Immature natural killer cell (primary cell): ENCODE measurements around the gene SRSF2. TPM values are rescaled to one million over a fixed set of nuclear protein-coding genes. Genes with fewer than 3 reads are reported as not detected.
A peak's percentile ranks its signal among the peaks of the same experiment; 100 is the strongest.
"Not testable (repeated sequence)": the region's sequence is repeated elsewhere in the genome, so short reads cannot be mapped to it uniquely, and the experiment has no call there.

Experiments used
- DNase-seq, 3 donors: peaks; one replicate each; pipeline ENCODE4 v3.0.0; 2022; ENCODE audit warnings: mixed read lengths in 1 of 3
- H3K27ac Mint-ChIP-seq, 6 donors: one replicate each; pipeline ENCODE4 v1.8.0; 2020; ENCODE audit warnings: mixed read lengths in 6 of 6, mild to moderate bottlenecking in 5 of 6, inconsistent platforms in 4 of 6, moderate library complexity in 3 of 6
- H3K27me3 Mint-ChIP-seq, 3 donors: one replicate each; pipeline ENCODE4 v1.8.0; 2020 to 2021; ENCODE audit warnings: low read depth in 3 of 3, mild to moderate bottlenecking in 3 of 3, mixed read lengths in 3 of 3, moderate library complexity in 3 of 3, inconsistent platforms in 1 of 3
- H3K36me3 Mint-ChIP-seq, 3 donors: one replicate each; pipeline ENCODE4 v1.8.0; 2020; ENCODE audit warnings: mixed read lengths in 3 of 3, inconsistent platforms in 2 of 3, mild to moderate bottlenecking in 2 of 3
- H3K4me1 Mint-ChIP-seq, 2 donors: one replicate each; pipeline ENCODE4 v1.8.0; 2020; ENCODE audit warnings: inconsistent platforms in 2 of 2, mild to moderate bottlenecking in 2 of 2, mixed read lengths in 2 of 2, moderate library complexity in 1 of 2
- H3K4me3 Mint-ChIP-seq, 5 donors: one replicate each; pipeline ENCODE4 v1.8.0; 2020; ENCODE audit warnings: mild to moderate bottlenecking in 5 of 5, mixed read lengths in 5 of 5, inconsistent platforms in 3 of 5, moderate library complexity in 3 of 5
- H3K9me3 Mint-ChIP-seq, 6 donors: one replicate each; pipeline ENCODE4 v1.8.0; 2020; ENCODE audit warnings: mild to moderate bottlenecking in 6 of 6, mixed read lengths in 6 of 6, inconsistent platforms in 4 of 6, moderate library complexity in 3 of 6
- polyA plus RNA-seq, 3 donors: library from polyadenylated mRNA; unstranded; fragments of 300-500 nt; fragmentation: Illumina TruSeq; gene quantifications; one replicate each; pipeline ENCODE4 v1.2.3, GENCODE V29; 2021

The SRSF2 gene
- polyA plus RNA-seq, 3 donors from 2014 or later = 100.0 to 134 (median 125) TPM

GRCh38 chr17:76734080-76734840 is 2.9 kb downstream of the SRSF2 start:
- Mint-ChIP-seq H3K9me3 (no peaks in the 10 kb centered on the region), H3K27me3 (peaks cover 21 to 36% (median 30%) of the 10 kb centered on the region in 3 donors), H3K4me3 (peak overlapping the region; percentile 86 to 96 (median 95)), H3K36me3 (peaks cover 17 to 36% (median 17%) of the 10 kb centered on the region in 3 donors), H3K4me1 (peaks cover 56 to 71% of the 10 kb centered on the region in 2 donors), H3K27ac (peak overlapping the region; percentile 89 to 99 (median 97))
- DNase-seq = no peak

DNA sequence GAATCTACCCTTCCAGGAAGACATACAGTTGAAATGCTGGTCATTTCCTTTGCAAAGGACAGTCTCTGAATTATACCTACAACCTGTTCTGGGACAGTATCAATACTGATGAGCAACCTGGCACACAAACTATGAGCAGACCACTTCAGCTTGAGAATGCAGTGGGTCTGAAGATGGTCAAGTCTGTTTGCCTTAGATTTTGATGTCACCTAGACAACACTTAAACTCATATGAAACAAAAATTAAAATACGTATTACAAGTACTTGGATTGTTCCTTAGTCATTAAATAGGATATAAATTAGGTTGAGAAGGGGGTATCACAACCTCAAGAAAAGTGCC is 3.5 kb downstream of the SRSF2 start:
- no peak for DNase-seq
- Mint-ChIP-seq H3K4me3 (peak overlapping the region in 3 of 5 donors; percentile 86 to 95 (median 95)), H3K4me1 (peaks cover 54 to 67% of the 10 kb centered on the region in 2 donors), H3K27ac (peak overlapping the region; percentile 73 to 99 (median 97)), H3K36me3 (peaks cover 17 to 36% (median 17%) of the 10 kb centered on the region in 3 donors), H3K27me3 (peaks cover 21 to 33% (median 31%) of the 10 kb centered on the region in 3 donors), H3K9me3 (no peaks in the 10 kb centered on the region)

- peaks cover 17 to 36% (median 17%) of the 10 kb centered on the region in 3 donors for H3K36me3 Mint-ChIP-seq
These were observed 4.2 kb downstream of the SRSF2 start for GRCh38 chr17:76732734-76733617.

GRCh38 chr17:76731800-76732733 is 5.1 kb downstream of the SRSF2 start:
- H3K36me3 Mint-ChIP-seq = peaks cover 17 to 39% (median 17%) of the 10 kb centered on the region in 3 donors
- peaks cover 20 to 32% (median 25%) of the 10 kb centered on the region in 3 donors for H3K27me3 Mint-ChIP-seq
- peak overlapping the region; percentile 37 to 80 (median 68) for H3K27ac Mint-ChIP-seq
- not testable (repeated sequence) for H3K4me3 Mint-ChIP-seq, H3K9me3 Mint-ChIP-seq, DNase-seq
- peaks cover 61 to 69% of the 10 kb centered on the region in 2 donors for H3K4me1 Mint-ChIP-seq

More at GRCh38 chr17:76732734-76733617, 4.2 kb downstream of the SRSF2 start:
- DNase-seq = no peak
- Mint-ChIP-seq H3K4me3 (peak overlapping the region in 2 of 5 donors; percentile 2 to 44), H3K4me1 (peaks cover 54 to 63% of the 10 kb centered on the region in 2 donors), H3K9me3 (no peaks in the 10 kb centered on the region), H3K27me3 (peaks cover 23 to 29% (median 26%) of the 10 kb centered on the region in 3 donors), H3K27ac (peak overlapping the region; percentile 43 to 99 (median 87))

GRCh38 chr17:76727745-76728456 is 9.2 kb downstream of the SRSF2 start:
- Mint-ChIP-seq H3K4me1 (peaks cover 49 to 52% of the 10 kb centered on the region in 2 donors), H3K4me3 (peak overlapping the region; percentile 89 to 98 (median 97)), H3K27ac (peak overlapping the region; percentile 96 to 100 (median 99)), H3K36me3 (peaks cover 3 to 12% (median 12%) of the 10 kb centered on the region in 3 donors), H3K27me3 (peaks cover 28 to 30% (median 29%) of the 10 kb centered on the region in 3 donors), H3K9me3 (no peaks in the 10 kb centered on the region)
- DNase-seq = peak in 2 of 3 donors; percentile 48 to 52

- Mint-ChIP-seq H3K27me3 (peaks cover 28 to 32% (median 31%) of the 10 kb centered on the region in 3 donors), H3K36me3 (peaks cover 3 to 15% (median 13%) of the 10 kb centered on the region in 3 donors), H3K27ac (peak within 1 kb of the TSS; percentile 98 to 100 (median 99)), H3K4me1 (peaks cover 48 to 52% of the 10 kb centered on the region in 2 donors), H3K4me3 (peak within 1 kb of the TSS; percentile 89 to 98 (median 97)), H3K9me3 (no peaks in the 10 kb centered on the region)
- peak in 1 of 3 donors; percentile 93 for DNase-seq
These were observed 10.1 kb downstream of the SRSF2 start, which contains the start of gene METTL23 for GRCh38 chr17:76726776-76727718. TSS of gene METTL23 (plus strand) at chr17:76726839. CDS start at chr17:76729711, 2,872 bp downstream.

- peak within 1 kb of the TSS; percentile 98 to 100 (median 99) for H3K27ac Mint-ChIP-seq
- H3K36me3 Mint-ChIP-seq = peaks cover 11 to 22% (median 20%) of the 10 kb centered on the region in 3 donors
- peaks cover 49 to 50% of the 10 kb centered on the region in 2 donors for H3K4me1 Mint-ChIP-seq
- no peaks in the 10 kb centered on the region for H3K9me3 Mint-ChIP-seq
- peak within 1 kb of the TSS; percentile 89 to 98 (median 97) for H3K4me3 Mint-ChIP-seq
- peak in 2 of 3 donors; percentile 94 to 95 for DNase-seq
- peaks cover 28 to 35% (median 32%) of the 10 kb centered on the region in 3 donors for H3K27me3 Mint-ChIP-seq
These were observed 10.8 kb downstream of the SRSF2 start, which contains the start of gene JMJD6 for GRCh38 chr17:76726231-76726775. TSS of gene JMJD6 (minus strand) at chr17:76726606. CDS start at chr17:76726475, 131 bp downstream.

DNA sequence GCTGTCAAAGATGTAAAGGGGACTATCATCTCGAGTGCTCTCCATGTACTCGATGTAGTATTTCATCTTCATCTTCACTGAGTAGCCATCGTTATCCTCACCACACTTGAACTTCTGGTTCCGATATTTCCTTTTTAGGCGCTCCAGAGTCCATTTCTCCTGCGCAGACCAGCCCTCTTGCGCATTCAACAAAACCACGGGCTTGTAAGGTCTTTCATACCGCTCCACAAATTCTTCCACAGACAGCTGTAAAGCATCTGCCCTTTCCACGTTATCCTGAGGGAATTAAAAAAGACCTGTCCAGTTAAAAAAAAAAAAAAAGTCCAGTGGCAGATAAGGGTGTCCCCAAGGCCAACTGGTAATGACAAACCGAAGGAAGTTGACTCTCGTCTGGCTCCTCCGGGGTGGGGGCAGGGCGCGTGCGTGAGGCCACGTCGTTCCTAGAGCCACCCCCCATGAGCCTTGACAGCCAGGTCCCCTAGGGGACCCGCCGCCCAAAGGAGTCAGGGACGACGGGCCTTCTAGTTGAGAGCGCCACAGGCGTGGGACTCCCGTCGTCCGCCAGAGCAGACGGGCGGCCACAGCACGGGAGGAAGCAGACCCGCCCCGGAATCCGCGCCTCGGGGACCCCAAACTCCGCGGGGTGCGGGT is 11.4 kb downstream of the SRSF2 start:
- Mint-ChIP-seq H3K9me3 (no peaks in the 10 kb centered on the region), H3K4me3 (peak overlapping the region; percentile 89 to 97 (median 97)), H3K36me3 (peaks cover 14 to 26% (median 25%) of the 10 kb centered on the region in 3 donors), H3K4me1 (peaks cover 48 to 50% of the 10 kb centered on the region in 2 donors), H3K27ac (peak overlapping the region; percentile 96 to 99 (median 98)), H3K27me3 (peaks cover 28 to 36% (median 32%) of the 10 kb centered on the region in 3 donors)
- peak; percentile 70 to 72 (median 70) for DNase-seq

DNA sequence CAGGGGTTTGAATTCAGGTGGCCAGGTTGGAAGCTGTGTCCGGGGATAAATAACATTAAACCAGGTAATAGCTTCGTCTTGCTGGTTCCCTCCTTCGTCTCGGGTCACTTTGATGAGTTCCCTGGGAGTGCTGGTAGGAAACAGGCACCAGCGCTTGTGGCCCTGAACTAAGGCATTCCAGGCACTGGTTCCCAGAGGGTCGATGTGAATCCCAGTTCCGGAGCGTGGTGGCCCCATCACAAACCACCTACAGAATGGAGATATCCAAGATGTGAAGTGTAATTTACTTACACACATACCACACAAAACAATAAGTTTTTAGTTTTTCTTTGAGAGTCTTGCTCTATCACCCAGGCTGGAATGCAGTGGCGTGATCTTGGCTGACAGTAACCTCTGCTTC is 13.3 kb downstream of the SRSF2 start:
- H3K9me3 Mint-ChIP-seq = no peaks in the 10 kb centered on the region
- peaks cover 21 to 43% (median 34%) of the 10 kb centered on the region in 3 donors for H3K36me3 Mint-ChIP-seq
- peak overlapping the region in 1 of 5 donors; percentile 38 for H3K4me3 Mint-ChIP-seq
- H3K4me1 Mint-ChIP-seq = peaks cover 35 to 44% of the 10 kb centered on the region in 2 donors
- no peak for DNase-seq
- H3K27ac Mint-ChIP-seq = peak overlapping the region in 2 of 6 donors; percentile 67 to 99
- peaks cover 28 to 36% (median 32%) of the 10 kb centered on the region in 3 donors for H3K27me3 Mint-ChIP-seq

- Mint-ChIP-seq H3K4me1 (peaks cover 33 to 38% of the 10 kb centered on the region in 2 donors), H3K27me3 (peaks cover 29 to 42% (median 29%) of the 10 kb centered on the region in 3 donors), H3K27ac (peak overlapping the region in 3 of 6 donors; percentile 22 to 71 (median 31)), H3K4me3 (peak overlapping the region in 3 of 5 donors; percentile 2 to 38 (median 3)), H3K36me3 (peaks cover 21 to 51% (median 38%) of the 10 kb centered on the region in 3 donors)
- not testable (repeated sequence) for H3K9me3 Mint-ChIP-seq, DNase-seq
These were observed 14.2 kb downstream of the SRSF2 start for GRCh38 chr17:76722977-76723376.
